GM19351 (cell line): ENCODE results near the gene HS6ST1.

Source experiments
- ATAC-seq: cut with Tn5 transposase; IDR thresholded peaks from one replicate; pipeline ENCODE4 v1.9.1; 2021; ENCODE audit warnings: mild to moderate bottlenecking, moderate library complexity; ENCODE audit not compliant: unreplicated experiment

Gene HS6ST1

DNA sequence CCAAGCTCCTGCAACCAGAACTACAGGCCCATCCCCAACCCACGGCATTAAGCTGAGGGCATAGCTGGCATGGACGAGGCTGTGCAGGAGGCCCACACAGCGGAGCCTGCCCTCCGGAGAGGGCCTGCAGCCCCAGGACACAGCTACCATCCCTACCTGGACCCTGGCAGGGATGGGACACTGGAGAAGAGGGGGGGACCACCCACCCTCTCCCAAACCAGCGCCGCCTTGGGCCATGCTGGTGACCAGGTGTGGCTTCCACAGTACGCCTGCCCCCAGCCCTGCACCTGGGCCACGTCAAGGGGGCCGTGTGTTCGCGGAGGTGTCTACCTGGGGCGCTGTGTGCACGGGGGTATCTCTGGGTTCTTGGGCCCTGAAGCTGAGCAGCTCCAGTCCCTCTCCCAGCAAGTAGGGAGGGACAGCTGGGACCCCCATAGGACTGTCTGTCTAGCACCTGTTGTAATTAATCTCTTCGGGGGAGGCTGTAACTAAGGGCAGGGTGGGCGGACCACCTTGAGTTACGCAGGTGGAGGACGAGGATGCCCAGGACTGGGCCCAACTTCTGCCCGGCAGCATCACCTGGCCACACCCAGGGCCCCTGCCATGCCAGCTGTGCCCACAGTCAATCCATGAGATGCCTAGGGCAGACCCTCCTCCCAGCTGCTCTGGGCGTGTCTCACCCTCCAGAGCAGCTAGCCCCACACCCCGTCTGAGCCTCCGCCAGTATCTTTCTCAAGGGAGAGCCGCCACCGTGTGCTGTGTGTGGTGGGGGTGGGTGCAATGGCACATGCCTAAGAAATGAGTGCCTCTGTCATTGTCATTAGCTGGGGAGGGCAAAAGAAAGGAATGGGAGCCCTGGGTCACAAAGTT lies 18.3 kb downstream of the HS6ST1 start:
- ATAC-seq, result no peak

GRCh38 chr2:128299628-128300027 lies 19.0 kb downstream of the HS6ST1 start:
- no peak for ATAC-seq

GRCh38 chr2:128298846-128299507 lies 19.7 kb downstream of the HS6ST1 start:
- ATAC-seq, result no peak

GRCh38 chr2:128298286-128298685 lies 20.4 kb downstream of the HS6ST1 start:
- ATAC-seq, result no peak

- no peak for ATAC-seq
Observed at GRCh38 chr2:128293870-128294455, 24.7 kb downstream of the HS6ST1 start.

GRCh38 chr2:128293426-128293755 lies 25.3 kb downstream of the HS6ST1 start:
- no peak for ATAC-seq

- no peak for ATAC-seq
Observed at GRCh38 chr2:128292599-128293425, 25.9 kb downstream of the HS6ST1 start.

GRCh38 chr2:128291844-128292598 lies 26.6 kb downstream of the HS6ST1 start:
- no peak for ATAC-seq

DNA sequence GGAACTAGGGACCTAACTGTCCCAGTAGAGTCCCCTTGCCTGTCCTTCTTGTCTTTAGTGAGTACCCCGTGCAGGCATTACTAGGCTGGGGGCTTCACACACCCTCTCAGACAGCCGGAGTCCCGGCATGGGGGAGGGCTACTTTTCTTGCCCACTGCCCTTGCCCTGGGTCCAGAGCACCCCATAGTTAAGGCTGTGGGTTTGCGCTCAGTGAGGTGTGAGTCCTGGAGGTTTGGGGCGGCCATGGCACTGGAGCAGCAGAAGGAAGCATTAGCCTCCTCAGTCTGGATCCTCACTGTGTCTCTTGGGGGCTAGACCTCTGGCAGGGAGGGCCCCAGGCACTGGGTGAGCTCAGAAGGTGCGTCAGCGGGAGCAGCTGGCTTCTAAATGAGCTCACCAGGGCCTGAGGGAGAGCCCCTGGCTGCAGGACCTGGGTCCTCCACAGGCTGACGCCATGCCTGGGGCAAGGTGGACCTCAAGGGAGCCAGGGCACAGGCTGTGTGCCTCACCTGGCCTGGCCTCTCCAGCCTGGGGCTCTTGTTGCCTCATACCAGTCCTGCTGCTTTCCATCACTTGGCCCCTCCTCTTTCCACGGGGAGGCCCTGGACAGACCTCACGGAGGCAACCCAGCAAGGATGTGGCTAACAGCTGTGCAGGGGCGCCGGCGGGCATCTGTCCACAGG lies 27.4 kb downstream of the HS6ST1 start:
- ATAC-seq, result no peak

DNA sequence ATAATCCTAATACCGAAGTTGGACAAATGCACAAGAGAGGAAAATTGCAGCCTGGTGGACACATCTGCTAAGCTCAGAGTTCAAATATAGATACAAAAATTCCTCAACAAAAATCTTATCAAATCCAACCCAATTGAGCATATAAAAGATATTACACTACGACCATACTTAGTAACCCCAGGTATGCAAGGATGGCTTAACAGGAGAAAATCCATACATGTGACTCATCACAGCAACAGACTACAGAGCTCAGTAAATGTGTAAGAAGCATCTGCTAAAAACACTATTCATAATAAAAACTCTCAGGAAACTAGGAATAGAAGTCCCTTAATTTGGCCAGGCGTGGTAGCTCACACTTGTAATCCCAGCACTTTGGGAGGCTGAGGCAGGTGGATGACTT lies 28.3 kb downstream of the HS6ST1 start:
- ATAC-seq, result no peak

DNA sequence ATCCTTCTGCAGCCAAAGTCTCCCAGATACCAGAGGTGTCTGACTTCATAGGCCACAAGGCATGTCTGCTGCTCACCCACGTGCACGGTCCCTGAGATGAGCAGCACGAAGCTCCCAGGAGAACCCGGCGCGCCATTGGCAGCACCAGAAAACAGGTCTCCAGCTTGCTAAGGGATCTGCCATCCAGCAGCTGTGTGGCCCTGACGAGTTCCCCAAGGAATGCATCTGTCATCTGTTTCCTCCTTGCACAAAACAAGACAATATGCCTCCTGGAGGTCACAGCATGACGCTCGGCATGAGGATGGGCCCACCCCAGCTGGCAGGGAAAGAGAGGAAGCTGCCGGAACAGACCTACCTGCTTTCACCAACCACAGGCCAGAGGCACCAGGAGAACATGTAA lies 29.2 kb downstream of the HS6ST1 start:
- ATAC-seq, result no peak

- no peak for ATAC-seq
Observed at GRCh38 chr2:128288781-128289180, 29.9 kb downstream of the HS6ST1 start.

GRCh38 chr2:128287780-128288735 lies 30.6 kb downstream of the HS6ST1 start:
- no peak for ATAC-seq

DNA sequence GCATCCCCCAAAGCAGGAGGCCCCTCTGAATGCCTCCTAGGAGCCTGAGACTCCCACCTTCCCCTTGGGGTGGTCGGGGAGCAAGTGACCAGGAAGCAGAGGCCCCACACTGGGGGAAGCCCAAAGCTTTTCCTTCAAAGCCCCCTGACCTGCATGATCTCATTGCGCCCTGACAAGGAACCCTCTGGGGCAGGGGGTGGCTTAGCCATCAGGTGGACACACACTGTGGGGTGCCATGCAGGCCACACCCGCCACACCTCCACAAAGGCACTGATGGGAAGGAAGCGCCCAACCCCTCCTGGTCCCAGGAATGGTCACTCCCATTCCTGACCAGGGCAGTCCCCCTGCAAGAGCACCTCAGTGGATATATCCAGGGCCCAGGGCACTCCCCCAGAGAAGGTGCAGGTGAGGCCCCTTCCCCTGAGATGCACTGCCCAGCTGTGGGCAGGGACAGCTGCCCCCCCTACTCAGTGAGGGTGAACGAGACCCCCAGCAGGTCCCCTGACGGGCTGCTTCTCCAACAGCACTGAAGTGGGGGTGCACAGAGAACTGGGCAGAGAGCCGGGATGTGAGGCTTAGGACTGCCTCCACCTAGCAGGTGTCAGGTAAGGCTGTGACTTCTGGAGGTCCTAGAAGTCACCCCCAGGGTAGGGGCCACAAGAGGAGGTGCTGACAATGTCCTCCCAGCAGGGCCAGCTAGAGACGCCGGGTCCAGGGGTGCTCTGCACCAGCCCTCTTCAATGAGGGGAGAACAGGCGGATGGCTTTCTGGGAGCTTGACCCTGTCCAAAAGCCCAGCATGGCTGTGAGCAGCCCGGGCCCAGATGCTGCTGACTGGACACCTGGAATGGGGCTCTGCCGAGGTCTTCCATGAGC lies 31.5 kb downstream of the HS6ST1 start:
- ATAC-seq, result no peak

DNA sequence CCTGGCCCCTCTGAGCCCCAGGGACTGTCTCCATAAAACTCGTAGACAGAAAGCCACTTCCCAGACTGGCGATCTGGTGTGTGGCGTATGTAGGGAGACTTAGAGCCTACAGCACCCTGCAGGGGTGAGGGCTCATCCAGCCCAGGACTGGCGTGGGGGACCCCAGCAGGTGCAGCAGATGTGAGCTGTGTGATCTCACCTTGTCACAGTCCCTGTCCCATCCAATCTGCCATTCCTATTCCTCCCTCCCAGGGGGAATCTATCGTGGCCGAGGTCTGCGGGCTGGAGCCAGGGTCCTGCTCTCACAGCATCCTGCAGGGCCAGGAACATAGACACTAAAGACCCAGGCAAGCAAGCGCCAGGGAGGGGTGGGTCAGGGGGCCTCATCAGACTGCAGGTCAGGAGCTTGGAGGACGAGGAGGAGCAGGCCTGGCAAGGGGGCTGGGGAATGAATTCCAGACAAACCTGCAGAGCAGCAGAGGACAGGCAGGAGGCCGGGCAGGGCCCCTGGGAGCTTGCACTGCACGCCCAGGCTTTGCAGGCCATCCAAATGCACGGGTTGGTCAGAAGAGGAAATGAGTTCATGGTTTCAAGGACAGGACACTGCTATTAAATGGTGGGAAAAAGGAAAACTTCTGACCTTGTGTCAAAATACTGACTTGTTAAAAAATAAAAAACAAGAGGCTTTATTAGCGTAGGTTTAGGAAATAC lies 32.5 kb downstream of the HS6ST1 start:
- ATAC-seq, result no peak

DNA sequence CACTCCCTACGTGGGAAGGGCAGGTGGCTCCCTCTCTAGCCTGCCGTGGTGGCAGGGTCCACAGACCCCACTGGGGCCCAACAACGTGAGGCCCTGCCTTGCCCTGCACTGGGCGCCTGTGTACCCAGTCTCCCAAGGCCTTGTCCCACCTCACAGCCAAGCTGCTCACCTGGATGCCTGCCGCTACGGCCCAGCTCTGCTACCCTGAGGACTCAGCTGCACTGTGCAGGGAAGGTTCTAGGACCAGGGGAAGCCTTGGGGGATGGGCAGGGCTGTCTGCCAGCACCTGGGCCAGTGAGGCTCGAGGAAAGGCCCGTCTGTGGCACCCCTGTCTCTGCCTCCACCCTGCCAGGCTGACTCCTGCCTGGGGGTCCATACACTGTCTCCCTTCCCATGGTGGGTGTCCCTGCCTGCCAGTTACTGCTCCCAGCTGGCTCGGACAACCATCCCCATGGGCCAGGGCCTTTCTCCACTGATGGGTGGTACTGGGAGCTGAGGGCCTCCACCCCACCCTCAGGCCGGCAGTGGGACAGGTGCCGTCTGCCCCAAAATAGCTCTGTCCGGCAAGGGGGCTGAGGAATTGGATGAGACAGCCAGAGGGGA lies 33.2 kb downstream of the HS6ST1 start:
- ATAC-seq, result no peak

- ATAC-seq, result no peak
Observed at GRCh38 chr2:128284841-128285240, 33.8 kb downstream of the HS6ST1 start.
